Measurements from ENCODE around the gene LHFPL6. TPM values are rescaled to one million over a fixed set of nuclear protein-coding genes. Genes with fewer than 3 reads are reported as not detected.

Gene LHFPL6
- total RNA-seq, 1 experiment from 2014 or later, result 25.7 TPM

DNA sequence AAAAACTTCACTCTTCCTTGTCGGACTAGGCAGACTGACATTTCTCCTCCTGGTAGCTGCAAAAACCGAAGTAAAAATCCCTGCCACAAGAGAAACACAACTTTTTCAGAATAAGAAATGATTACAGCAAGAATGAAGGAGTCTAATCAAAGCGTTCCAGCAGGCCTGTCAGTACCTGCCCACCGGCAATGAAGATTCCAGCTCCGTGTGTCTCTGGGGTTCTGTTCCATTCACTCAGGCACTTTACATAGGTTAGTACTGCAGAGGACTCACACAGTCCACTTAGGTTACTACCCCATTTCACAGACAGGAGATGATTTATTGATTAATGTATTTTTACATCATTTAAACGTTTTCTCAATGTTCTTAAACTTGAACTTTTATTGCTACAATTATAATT is 289.3 kb downstream of the LHFPL6 start:
- BruUV-seq (replicated peaks), result no TSS peak
- intact Hi-C loops (cut with micrococcal nuclease; ENCODE audit: unreplicated experiment), result no loop called here
- TF ChIP-seq, protein P1, sequence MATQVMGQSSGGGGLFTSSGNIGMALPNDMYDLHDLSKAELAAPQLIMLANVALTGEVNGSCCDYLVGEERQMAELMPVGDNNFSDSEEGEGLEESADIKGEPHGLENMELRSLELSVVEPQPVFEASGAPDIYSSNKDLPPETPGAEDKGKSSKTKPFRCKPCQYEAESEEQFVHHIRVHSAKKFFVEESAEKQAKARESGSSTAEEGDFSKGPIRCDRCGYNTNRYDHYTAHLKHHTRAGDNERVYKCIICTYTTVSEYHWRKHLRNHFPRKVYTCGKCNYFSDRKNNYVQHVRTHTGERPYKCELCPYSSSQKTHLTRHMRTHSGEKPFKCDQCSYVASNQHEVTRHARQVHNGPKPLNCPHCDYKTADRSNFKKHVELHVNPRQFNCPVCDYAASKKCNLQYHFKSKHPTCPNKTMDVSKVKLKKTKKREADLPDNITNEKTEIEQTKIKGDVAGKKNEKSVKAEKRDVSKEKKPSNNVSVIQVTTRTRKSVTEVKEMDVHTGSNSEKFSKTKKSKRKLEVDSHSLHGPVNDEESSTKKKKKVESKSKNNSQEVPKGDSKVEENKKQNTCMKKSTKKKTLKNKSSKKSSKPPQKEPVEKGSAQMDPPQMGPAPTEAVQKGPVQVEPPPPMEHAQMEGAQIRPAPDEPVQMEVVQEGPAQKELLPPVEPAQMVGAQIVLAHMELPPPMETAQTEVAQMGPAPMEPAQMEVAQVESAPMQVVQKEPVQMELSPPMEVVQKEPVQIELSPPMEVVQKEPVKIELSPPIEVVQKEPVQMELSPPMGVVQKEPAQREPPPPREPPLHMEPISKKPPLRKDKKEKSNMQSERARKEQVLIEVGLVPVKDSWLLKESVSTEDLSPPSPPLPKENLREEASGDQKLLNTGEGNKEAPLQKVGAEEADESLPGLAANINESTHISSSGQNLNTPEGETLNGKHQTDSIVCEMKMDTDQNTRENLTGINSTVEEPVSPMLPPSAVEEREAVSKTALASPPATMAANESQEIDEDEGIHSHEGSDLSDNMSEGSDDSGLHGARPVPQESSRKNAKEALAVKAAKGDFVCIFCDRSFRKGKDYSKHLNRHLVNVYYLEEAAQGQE (IDR thresholded peaks at IDR 0.05; ENCODE audit: insufficient read depth in 1 of 2, low read depth in 2 of 2, low read length in 1 of 2), result no peak
- TF ChIP-seq TCF7L2 (IDR thresholded peaks at IDR 0.05; ENCODE audit: low read depth, low read length) (no peak), POLR2AphosphoS5 (IDR thresholded peaks at IDR 0.05; ENCODE audit: low read depth, low read length) (no peak), SIN3A (IDR thresholded peaks at IDR 0.05; ENCODE audit: borderline replicate concordance, insufficient read depth, low read depth, low read length) (no peak)
- TF ChIP-seq, protein P2, sequence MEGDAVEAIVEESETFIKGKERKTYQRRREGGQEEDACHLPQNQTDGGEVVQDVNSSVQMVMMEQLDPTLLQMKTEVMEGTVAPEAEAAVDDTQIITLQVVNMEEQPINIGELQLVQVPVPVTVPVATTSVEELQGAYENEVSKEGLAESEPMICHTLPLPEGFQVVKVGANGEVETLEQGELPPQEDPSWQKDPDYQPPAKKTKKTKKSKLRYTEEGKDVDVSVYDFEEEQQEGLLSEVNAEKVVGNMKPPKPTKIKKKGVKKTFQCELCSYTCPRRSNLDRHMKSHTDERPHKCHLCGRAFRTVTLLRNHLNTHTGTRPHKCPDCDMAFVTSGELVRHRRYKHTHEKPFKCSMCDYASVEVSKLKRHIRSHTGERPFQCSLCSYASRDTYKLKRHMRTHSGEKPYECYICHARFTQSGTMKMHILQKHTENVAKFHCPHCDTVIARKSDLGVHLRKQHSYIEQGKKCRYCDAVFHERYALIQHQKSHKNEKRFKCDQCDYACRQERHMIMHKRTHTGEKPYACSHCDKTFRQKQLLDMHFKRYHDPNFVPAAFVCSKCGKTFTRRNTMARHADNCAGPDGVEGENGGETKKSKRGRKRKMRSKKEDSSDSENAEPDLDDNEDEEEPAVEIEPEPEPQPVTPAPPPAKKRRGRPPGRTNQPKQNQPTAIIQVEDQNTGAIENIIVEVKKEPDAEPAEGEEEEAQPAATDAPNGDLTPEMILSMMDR (IDR thresholded peaks at IDR 0.05), result no peak
- ChIA-PET CTCF (no interaction called here), POLR2A (no interaction called here)
- Histone ChIP-seq H3K27me3 (ENCODE audit: control insufficient read depth, insufficient read depth, low read length) (no peaks in the 10 kb centered on the region), H3K27ac (ENCODE audit: low read length) (no peak overlapping the region), H3K4me3 (ENCODE audit: low read depth in 2 of 2, low read length in 2 of 2) (no peak overlapping the region), H3K36me3 (ENCODE audit: control insufficient read depth, insufficient read depth, low read length) (no peaks in the 10 kb centered on the region), H3K4me1 (ENCODE audit: control insufficient read depth, insufficient read depth, low read length) (no peaks in the 10 kb centered on the region), H3K9me3 (ENCODE audit: control insufficient read depth, insufficient read depth, low read depth, low read length) (no peaks in the 10 kb centered on the region)
- no peak for ATAC-seq
- no peak for DNase-seq (ENCODE audit: low read depth, low spot score)
- in situ Hi-C loops (cut with HindIII; ENCODE audit: low pct_unique_long_range_greater_than_20kb, low sequenced_read_pairs), result no loop called here

DNA sequence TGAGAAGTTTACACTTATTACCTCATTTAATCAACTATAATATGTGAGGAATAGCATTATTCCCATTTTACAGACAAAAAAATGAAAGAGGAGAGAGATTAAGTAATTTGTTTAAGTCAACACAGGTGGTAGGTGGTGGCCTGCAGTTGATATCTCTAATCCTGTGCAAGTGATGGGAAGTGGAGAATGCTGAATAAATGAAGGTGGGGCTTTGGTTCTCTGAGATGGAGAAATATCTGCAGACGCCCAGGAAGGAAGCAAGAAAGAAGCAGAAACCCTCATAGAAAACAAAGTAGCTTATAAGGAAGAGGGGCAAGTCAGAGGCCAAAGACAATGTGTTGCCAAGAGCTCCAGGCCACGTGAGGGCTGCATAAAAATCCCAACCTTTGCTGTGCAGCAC is 290.4 kb downstream of the LHFPL6 start:
- intact Hi-C loops (cut with micrococcal nuclease; ENCODE audit: unreplicated experiment) (no loop called here), in situ Hi-C loops (cut with HindIII; ENCODE audit: low pct_unique_long_range_greater_than_20kb, low sequenced_read_pairs) (no loop called here)
- no peaks in the 10 kb centered on the region for H3K27me3 ChIP-seq (ENCODE audit: control insufficient read depth, insufficient read depth, low read length)
- H3K4me1 ChIP-seq (ENCODE audit: control insufficient read depth, insufficient read depth, low read length), result no peaks in the 10 kb centered on the region
- BruUV-seq (replicated peaks), result no TSS peak
- ChIA-PET CTCF (no interaction called here), POLR2A (no interaction called here)
- no peak overlapping the region for H3K4me3 ChIP-seq (ENCODE audit: low read depth in 2 of 2, low read length in 2 of 2)
- no peaks in the 10 kb centered on the region for H3K36me3 ChIP-seq (ENCODE audit: control insufficient read depth, insufficient read depth, low read length)
- DNase-seq (ENCODE audit: low read depth, low spot score) (no peak), ATAC-seq (no peak)
- H3K9me3 ChIP-seq (ENCODE audit: control insufficient read depth, insufficient read depth, low read depth, low read length), result no peaks in the 10 kb centered on the region
- TF ChIP-seq POLR2AphosphoS5 (IDR thresholded peaks at IDR 0.05; ENCODE audit: low read depth, low read length) (no peak), TCF7L2 (IDR thresholded peaks at IDR 0.05; ENCODE audit: low read depth, low read length) (no peak), SIN3A (IDR thresholded peaks at IDR 0.05; ENCODE audit: borderline replicate concordance, insufficient read depth, low read depth, low read length) (no peak)
- TF ChIP-seq, protein P2 (IDR thresholded peaks at IDR 0.05), result no peak
- TF ChIP-seq, protein P1 (IDR thresholded peaks at IDR 0.05; ENCODE audit: insufficient read depth in 1 of 2, low read depth in 2 of 2, low read length in 1 of 2), result no peak
- no peak overlapping the region for H3K27ac ChIP-seq (ENCODE audit: low read length)

All from Panc1 (cell line).